Measurements from ENCODE around the gene TMEM61. TPM values are rescaled to one million over a fixed set of nuclear protein-coding genes. Genes with fewer than 3 reads are reported as not detected.

The TMEM61 gene
- total RNA-seq, 1 experiment from 2014 or later = not detected

DNA sequence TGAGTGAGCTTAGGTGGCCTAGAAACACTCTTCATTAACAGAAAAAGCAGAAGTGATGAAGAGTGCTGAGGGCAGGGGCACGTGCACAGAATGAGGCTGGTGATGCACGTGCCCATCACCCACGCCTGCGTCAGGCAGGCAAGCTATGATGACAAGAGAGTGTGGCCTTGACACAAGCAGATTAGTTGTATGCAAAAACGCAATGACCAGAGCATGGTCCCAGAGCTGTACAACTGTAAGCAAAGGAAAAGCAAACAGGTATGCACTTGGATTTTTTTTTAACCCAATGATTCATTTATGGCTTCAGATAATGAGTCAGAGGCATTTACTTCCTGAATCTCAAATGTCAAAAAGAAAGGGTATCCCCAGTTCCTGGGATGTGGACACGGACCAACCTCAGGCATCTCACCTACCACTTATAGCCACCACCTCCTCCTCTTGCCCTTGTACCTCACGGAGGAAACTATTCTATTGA lies 9.1 kb upstream of the TMEM61 start:
- Histone ChIP-seq H3K27ac (no peak overlapping the region), H3K4me1 (peaks cover 21% of the 10 kb centered on the region), H3K9me3 (replicated peaks) (no peaks in the 10 kb centered on the region), H3K4me3 (no peak overlapping the region), H3K36me3 (no peaks in the 10 kb centered on the region), H3K27me3 (no peaks in the 10 kb centered on the region)
- no peak for DNase-seq

DNA sequence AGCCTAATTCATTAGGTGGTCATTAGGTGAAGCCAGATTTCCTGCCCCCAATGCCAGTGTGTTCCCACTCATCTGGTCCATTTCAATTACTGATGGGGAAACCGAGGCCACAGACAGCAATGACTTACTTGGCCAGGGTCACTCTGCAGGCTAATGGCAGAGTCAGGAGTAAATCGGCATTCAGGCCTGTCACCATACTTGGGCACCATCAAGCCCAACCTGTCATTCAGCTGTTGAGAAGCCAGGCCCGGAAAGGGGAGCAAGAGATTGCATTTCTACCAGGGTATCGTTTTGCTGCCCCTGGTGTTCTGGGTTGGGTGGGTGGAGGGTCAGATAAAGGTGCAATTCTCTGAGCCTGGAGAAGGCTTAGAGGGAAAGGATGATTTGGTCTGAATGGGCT lies 8.0 kb upstream of the TMEM61 start:
- Histone ChIP-seq H3K9me3 (replicated peaks) (no peaks in the 10 kb centered on the region), H3K27ac (peak overlapping the region; percentile 57), H3K4me1 (peaks cover 21% of the 10 kb centered on the region), H3K4me3 (no peak overlapping the region), H3K27me3 (no peaks in the 10 kb centered on the region), H3K36me3 (no peaks in the 10 kb centered on the region)
- no peak for DNase-seq

DNA sequence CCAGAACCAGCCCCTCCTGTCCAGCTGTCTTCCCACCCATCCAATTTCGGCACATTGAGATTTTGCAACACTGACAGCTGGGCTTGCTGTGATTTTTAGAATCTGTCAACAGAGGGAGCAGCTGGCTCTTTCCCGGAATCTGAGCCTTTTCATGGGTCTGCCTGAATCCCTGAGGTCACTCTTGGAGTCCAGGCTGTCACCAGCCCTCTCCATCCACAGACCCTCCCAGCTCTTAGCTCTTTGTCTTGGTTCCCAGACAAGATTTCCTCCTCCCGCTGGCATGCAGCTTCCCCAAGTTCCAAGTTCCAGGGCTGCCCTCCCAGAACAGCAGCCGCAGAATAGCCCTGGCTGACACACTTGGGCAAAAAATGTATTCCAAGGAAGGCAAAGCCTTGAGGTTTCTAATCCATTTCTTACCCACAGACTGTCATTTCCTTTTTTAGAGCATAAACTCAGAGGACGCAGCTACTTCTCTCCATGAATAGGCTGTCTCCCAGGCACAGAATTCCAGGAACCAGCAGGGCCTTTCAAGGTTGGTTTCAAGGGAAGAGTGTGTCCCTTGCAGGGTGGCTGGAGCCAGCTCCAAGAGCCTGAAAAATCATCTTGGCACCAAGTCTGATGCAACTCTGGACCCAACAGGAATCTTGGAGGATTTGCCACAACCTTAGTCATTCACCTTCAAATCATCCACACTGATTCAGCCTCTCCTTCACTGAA lies 7.1 kb upstream of the TMEM61 start:
- H3K4me3 ChIP-seq = no peak overlapping the region
- DNase-seq = peak; percentile 85 to 94
- no peaks in the 10 kb centered on the region for H3K27me3 ChIP-seq
- no peaks in the 10 kb centered on the region for H3K9me3 ChIP-seq (replicated peaks)
- H3K4me1 ChIP-seq = peaks cover 27% of the 10 kb centered on the region
- H3K27ac ChIP-seq = peak overlapping the region; percentile 57
- no peaks in the 10 kb centered on the region for H3K36me3 ChIP-seq

DNA sequence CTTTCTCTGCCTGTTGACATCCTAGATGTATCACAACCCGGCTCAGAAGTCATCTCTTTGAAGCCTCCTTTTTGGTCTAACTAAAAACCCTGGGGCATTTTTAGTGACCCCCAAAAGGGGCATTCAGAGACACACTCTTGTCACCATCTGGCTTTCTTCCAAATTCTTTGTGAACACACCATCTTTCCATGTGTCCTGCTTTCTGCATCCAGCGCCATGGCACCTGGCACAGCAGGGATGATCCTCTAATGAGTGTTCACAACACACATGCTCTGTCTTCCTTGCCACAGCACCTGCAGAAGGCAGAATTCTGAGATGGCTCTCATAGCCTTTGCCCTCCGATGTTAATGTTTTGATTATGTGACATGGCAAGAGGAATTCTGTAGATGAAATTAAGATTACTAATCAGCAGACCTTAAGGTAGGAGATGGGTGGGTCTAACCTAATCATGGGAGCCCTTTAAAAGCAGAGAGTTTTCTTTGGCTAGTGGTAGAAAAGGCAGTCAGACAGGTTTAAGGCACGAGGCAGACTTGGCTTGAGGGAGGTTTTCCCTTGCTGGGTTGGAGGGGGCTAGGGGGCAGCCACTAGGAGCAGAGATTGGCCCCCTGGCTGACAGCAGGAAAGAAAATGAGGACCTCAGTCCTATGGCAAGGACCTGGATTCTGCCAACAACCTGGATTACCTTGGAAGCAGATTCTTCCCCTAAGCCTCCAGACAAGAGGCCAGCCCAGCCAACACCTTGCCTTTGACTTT lies 4.9 kb upstream of the TMEM61 start:
- no peak for DNase-seq
- H3K4me1 ChIP-seq = peaks cover 38% of the 10 kb centered on the region
- no peaks in the 10 kb centered on the region for H3K9me3 ChIP-seq (replicated peaks)

DNA sequence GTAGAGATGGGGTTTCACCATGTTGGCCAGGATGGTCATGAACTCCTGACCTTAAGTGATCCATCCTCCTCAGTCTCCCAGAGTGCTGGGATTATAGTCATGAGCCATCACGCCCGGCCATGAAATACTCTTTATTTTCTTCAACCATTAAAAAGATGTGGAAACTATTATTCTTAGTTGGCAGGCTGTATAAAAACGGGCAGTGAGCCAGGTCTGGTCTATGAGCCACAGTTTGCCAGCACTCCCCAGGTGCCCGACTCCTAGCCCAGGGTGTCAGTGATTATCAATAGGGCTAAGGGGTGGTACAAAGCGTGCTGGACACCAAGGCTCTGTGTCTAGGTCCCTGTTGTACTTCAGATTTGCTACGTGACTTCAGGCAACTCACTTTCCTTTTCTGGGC lies 3.7 kb upstream of the TMEM61 start:
- DNase-seq = no peak
- Histone ChIP-seq H3K9me3 (replicated peaks) (no peaks in the 10 kb centered on the region), H3K27ac (no peak overlapping the region), H3K27me3 (no peaks in the 10 kb centered on the region), H3K36me3 (no peaks in the 10 kb centered on the region), H3K4me1 (peaks cover 32% of the 10 kb centered on the region), H3K4me3 (no peak overlapping the region)

More for the DNA sequence above, 4.9 kb upstream of the TMEM61 start:
- Histone ChIP-seq H3K4me3 (no peak overlapping the region), H3K27ac (no peak overlapping the region), H3K27me3 (no peaks in the 10 kb centered on the region), H3K36me3 (no peaks in the 10 kb centered on the region)

DNA sequence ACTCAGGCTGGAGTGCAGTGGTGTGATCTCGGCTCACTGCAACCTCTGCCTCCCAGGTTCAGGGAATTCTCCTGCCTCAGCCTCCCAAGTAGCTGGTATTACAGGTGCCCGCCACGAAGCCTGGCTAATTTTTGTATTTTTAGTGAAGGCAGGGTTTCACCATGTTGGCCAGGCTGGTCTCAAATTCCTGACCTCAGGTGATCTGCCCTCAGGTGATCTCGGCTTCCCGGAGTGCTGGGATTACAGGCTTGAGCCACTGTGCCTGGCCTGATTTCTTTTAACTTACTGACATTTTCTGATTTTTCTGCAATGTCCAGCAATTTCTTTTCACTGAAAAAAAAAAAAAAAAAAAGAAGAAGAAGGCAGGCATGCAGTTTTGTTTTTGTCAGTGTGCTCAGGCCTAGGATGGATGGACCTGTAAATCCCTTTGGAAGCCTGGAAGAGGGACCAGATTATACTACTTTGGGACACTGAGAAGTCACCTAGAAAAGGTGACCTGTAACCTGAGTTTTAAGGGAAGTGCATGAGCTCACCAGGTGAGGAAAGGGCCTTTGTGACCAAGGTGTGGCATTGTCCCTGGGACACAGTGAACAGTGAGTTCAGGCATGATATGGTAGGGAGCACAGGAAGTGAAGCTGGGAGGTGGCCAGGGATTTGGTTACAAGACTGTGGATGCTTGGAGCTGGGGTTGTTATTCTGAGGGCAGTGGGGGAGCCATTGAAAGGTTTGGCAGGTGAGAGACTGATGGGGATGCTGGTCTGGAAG lies 2.7 kb upstream of the TMEM61 start:
- no peaks in the 10 kb centered on the region for H3K36me3 ChIP-seq
- H3K27ac ChIP-seq = no peak overlapping the region
- H3K27me3 ChIP-seq = no peaks in the 10 kb centered on the region

DNA sequence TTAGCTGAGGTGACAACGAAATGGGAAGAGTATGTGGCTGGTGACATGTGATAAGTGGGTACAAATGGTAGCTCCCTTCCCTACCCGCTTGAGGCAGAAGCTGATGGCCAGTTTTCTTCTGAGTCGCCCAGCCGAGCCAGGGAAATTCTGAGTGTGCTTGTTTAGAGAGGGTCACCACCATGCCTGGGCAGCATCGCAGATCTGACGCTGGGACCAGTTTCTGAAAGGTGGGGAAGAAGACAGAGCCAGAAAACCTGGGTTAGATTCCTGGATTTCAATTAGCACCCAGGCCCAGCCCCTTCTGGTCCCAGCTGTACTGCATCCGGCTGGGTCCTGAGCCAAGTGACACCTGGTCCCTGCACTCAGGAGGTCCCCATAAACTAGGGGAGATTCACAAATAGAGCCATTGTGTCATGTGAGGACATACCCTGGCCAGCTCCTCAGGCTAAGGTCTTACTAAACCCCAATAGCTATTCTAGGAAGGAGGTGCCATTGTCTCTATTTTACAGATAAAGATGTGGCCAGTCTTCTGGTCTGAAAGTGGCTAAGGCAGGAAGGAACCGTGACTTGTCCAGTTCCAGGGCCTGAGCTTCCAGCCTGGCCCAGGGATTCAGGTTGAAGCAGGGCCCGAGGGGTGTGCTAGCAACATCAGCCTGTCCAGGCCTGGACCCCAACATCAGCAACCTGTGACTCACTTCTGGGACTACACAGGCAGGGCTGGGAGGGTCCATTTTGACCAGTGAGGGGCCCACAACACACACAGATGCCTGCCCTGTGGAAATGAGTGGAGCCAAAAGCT lies 1.7 kb upstream of the TMEM61 start:
- Histone ChIP-seq H3K27me3 (no peaks in the 10 kb centered on the region), H3K9me3 (replicated peaks) (no peaks in the 10 kb centered on the region), H3K4me1 (peaks cover 19% of the 10 kb centered on the region), H3K36me3 (no peaks in the 10 kb centered on the region), H3K4me3 (no peak overlapping the region), H3K27ac (peak overlapping the region; percentile 26; the same call in 1 of the 2 replicates)
- peak; percentile 38 to 70 for DNase-seq

More for the DNA sequence above, 2.7 kb upstream of the TMEM61 start:
- Histone ChIP-seq H3K9me3 (replicated peaks) (no peaks in the 10 kb centered on the region), H3K4me1 (peaks cover 28% of the 10 kb centered on the region), H3K4me3 (no peak overlapping the region)
- DNase-seq = peak in 1 of 2 experiments; percentile 45

DNA sequence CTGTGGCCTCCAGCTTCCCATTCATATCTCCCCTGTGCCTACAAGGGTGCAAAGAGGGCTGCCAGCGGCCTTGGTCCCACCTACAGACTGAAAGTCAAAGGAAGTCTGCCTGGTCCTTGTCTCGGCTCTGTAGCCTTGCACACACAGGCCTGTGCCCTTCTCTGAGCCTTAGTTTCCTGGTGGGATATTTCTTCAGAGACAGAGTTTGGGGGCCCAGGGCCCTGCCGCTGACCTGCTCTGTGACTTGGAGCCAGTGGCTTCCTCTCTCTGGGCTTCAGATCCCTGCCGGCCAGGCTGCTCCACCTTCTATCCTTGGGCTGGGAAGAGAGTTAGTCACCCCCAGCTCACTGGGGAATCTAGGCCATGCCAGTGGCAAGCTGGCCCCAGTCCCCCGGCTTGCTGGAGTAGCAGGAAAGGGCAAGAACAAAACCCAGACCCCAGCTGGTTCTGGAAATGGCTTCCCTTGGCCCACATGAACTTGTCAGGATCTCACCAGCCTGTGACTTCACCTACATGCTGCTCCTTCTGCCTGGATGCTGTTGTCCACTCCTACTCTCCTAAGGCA lies 1.0 kb upstream of the TMEM61 start:
- peaks cover 17% of the 10 kb centered on the region for H3K4me1 ChIP-seq
- no peak for DNase-seq
- H3K36me3 ChIP-seq = no peaks in the 10 kb centered on the region
- no peak overlapping the region for H3K4me3 ChIP-seq
- H3K9me3 ChIP-seq (replicated peaks) = no peaks in the 10 kb centered on the region
- H3K27me3 ChIP-seq = no peaks in the 10 kb centered on the region
- peak overlapping the region; percentile 26; the same call in 1 of the 2 replicates for H3K27ac ChIP-seq

DNA sequence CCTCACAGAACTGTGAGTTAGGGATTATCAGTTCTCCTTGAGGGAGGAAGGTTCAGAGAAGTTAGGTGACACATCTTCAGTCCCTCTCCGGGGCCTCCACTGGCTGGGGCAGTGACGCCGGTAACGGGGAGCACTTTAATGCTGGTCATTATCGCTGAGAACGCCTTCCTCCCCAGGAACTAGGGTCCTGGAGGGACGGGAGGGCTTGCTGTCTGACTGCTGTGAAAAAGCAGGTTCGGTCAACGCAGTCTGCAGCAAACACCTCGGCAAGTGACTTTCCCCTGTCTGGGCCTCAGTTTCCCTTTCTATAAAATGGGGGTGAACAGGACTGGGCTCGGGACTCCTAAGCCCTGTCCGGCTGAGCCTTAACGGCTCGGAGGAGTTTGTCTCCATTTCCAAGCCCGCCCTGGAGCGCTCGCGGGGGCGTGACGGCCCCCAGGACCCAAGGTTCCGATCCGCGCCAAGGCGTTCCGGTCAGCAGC lies 341 bp upstream of the TMEM61 start:
- Histone ChIP-seq H3K27me3 (no peaks in the 10 kb centered on the region), H3K36me3 (no peaks in the 10 kb centered on the region), H3K4me3 (no peak overlapping the region), H3K9me3 (replicated peaks) (no peaks in the 10 kb centered on the region), H3K27ac (no peak overlapping the region), H3K4me1 (peaks cover 17% of the 10 kb centered on the region)
- DNase-seq = no peak

DNA sequence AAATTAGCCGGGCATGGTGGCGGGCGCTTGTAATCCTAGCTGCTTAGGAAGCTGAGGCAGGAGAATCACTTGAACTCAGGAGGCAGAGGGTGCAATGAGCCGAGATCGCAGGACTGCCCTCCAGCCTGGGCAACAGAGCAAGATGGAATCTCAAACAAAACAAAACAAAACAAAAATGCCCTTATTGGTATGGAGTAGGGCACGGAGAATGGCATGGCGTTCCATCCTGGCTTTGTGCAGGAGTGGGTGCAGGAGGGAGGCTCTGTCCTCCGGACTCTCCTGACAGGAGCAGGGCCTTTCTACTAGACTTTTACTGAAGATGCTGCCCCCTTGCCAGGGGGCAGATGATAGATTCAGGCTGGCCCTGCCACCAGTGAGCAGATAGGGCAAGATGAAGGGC lies 1.0 kb downstream of the TMEM61 start:
- Histone ChIP-seq H3K9me3 (replicated peaks) (no peaks in the 10 kb centered on the region), H3K27ac (no peak overlapping the region), H3K4me3 (no peak overlapping the region), H3K36me3 (no peaks in the 10 kb centered on the region), H3K4me1 (peaks cover 17% of the 10 kb centered on the region), H3K27me3 (no peaks in the 10 kb centered on the region)
- no peak for DNase-seq

DNA sequence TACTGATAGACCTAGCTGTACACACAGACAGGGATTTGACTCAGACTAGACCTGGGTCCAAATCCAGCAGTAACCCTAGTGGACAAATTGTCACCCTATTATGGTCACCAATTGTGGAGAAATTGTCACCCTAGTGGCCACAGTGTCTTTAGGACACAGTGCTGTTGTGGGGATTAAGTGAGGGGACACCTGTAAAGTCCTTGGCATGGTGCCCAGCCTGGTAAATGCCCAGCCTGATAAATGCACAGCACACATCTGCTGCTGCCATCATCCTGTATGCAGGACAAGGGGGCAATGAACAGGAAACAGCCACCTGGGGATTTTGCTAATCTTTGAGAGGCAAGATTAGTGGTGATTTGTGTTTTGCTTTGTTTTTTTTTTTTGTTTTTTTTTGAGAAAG lies 2.3 kb downstream of the TMEM61 start:
- no peaks in the 10 kb centered on the region for H3K27me3 ChIP-seq
- no peak overlapping the region for H3K27ac ChIP-seq
- peak in 1 of 2 experiments; percentile 49 for DNase-seq
- H3K9me3 ChIP-seq (replicated peaks) = no peaks in the 10 kb centered on the region
- H3K4me1 ChIP-seq = peaks cover 17% of the 10 kb centered on the region
- H3K4me3 ChIP-seq = no peak overlapping the region
- no peaks in the 10 kb centered on the region for H3K36me3 ChIP-seq

DNA sequence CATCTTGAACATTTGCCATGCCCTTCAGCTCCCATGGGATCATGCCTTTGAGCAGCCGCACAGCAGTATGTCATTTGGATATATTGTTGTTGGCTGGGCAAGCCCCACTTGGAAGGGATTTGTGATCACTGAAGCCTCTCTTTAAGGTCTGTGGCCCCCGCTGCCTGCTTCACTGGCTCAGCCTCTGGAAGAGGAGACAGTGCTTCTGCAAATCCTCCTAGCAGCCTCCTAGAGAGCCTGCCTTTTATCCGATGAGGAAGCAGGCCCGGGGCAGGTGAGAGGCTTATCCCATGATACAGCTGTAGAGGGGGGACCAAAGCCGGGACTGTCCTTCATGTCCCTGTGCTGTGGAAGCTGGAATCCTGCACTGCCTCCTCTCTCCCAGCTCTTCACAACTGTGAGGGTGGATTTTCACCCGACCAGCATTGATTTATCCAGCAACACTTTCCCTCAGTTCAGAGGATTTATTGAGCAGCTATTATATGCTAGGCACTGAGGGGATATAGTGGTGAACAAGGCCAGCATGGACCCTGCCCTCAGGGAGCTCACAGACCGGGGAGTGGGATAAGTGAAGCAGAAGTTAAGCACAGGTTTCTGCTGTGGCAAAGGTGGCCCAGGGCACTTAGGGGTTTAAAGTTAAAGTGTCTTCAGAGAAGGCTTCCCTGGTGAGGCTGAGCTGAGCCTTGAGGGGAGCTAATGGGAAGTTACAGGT lies 3.9 kb downstream of the TMEM61 start:
- Histone ChIP-seq H3K27me3 (no peaks in the 10 kb centered on the region), H3K36me3 (no peaks in the 10 kb centered on the region), H3K27ac (no peak overlapping the region), H3K9me3 (replicated peaks) (no peaks in the 10 kb centered on the region), H3K4me3 (no peak overlapping the region), H3K4me1 (peaks cover 3% of the 10 kb centered on the region; the same call in 1 of the 2 replicates)
- peak; percentile 22 to 51 for DNase-seq

DNA sequence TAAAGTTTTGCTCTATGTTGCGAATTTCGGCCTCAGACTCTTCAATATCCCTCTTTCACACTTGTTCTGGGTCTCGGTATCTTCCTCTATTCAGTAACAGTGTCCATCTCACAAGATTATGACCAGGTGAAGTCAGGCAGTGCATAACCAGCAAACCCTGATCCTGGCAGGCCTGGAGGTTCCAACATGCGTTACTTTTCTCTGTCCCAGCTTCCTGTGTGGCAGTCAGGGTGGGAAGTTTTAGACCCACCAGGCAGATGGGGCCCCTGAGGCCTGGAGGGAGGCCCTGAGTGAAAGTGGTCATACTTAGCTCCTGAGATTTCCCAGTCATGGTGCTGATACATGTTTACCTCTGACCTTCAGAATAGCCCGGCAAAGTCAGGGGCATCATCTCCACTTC lies 5.1 kb downstream of the TMEM61 start:
- no peak for DNase-seq
- H3K4me1 ChIP-seq = peaks cover 5% of the 10 kb centered on the region; the same call in 1 of the 2 replicates
- no peaks in the 10 kb centered on the region for H3K36me3 ChIP-seq
- 0 out of 2 replicates have a peak, but pooled peaks cover 2% of the 10 kb centered on the region for H3K27me3 ChIP-seq
- H3K4me3 ChIP-seq = no peak overlapping the region
- H3K27ac ChIP-seq = no peak overlapping the region
- H3K9me3 ChIP-seq (replicated peaks) = no peaks in the 10 kb centered on the region

Data from SJCRH30 (cell line).